ENCODE measurements around the gene ZNF525.
"Not testable (repeated sequence)": the region's sequence is repeated elsewhere in the genome, so short reads cannot be mapped to it uniquely, and the experiment has no call there.

GRCh38 chr19:53397918-53398317, 32.4 kb downstream of the ZNF525 start:
- TF ChIP-seq EEA1 (CRISPR knock-in tag; IDR thresholded peaks at IDR 0.05; ENCODE audit: borderline replicate concordance); GFI1 (CRISPR knock-in tag; IDR thresholded peaks at IDR 0.05; ENCODE audit: borderline replicate concordance); IRF2 (CRISPR knock-in tag; IDR thresholded peaks at IDR 0.05); RARG (CRISPR knock-in tag; IDR thresholded peaks at IDR 0.05; ENCODE audit: low read depth): not testable (repeated sequence)
- TF ChIP-seq, protein P1, sequence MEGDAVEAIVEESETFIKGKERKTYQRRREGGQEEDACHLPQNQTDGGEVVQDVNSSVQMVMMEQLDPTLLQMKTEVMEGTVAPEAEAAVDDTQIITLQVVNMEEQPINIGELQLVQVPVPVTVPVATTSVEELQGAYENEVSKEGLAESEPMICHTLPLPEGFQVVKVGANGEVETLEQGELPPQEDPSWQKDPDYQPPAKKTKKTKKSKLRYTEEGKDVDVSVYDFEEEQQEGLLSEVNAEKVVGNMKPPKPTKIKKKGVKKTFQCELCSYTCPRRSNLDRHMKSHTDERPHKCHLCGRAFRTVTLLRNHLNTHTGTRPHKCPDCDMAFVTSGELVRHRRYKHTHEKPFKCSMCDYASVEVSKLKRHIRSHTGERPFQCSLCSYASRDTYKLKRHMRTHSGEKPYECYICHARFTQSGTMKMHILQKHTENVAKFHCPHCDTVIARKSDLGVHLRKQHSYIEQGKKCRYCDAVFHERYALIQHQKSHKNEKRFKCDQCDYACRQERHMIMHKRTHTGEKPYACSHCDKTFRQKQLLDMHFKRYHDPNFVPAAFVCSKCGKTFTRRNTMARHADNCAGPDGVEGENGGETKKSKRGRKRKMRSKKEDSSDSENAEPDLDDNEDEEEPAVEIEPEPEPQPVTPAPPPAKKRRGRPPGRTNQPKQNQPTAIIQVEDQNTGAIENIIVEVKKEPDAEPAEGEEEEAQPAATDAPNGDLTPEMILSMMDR (CRISPR knock-in tag; IDR thresholded peaks at IDR 0.05), result not testable (repeated sequence)
- TF ChIP-seq, protein P2, sequence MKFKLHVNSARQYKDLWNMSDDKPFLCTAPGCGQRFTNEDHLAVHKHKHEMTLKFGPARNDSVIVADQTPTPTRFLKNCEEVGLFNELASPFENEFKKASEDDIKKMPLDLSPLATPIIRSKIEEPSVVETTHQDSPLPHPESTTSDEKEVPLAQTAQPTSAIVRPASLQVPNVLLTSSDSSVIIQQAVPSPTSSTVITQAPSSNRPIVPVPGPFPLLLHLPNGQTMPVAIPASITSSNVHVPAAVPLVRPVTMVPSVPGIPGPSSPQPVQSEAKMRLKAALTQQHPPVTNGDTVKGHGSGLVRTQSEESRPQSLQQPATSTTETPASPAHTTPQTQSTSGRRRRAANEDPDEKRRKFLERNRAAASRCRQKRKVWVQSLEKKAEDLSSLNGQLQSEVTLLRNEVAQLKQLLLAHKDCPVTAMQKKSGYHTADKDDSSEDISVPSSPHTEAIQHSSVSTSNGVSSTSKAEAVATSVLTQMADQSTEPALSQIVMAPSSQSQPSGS (CRISPR knock-in tag; IDR thresholded peaks at IDR 0.05), result not testable (repeated sequence)

Data from HepG2 (cell line).